Memory B cell (primary cell): Measurements from ENCODE around the gene DNM3.

Experiments
- ATAC-seq: fragments of 150-1000 bp; cut with Tn5 transposase; 2 replicates; pipeline ENCODE4 v1.10.0; 2021; ENCODE audit warnings: low read depth, mild to moderate bottlenecking, moderate library complexity
- DNase-seq, 2 donors: peaks; one replicate each; pipeline ENCODE4 v3.0.0; 2022; ENCODE audit warnings: low spot score in 2 of 2
- H3K27ac Mint-ChIP-seq: one replicate; pipeline ENCODE4 v1.8.0; 2022; ENCODE audit warnings: mild to moderate bottlenecking, moderate library complexity, mixed read lengths
- H3K27me3 Mint-ChIP-seq: one replicate; pipeline ENCODE4 v1.8.0; 2022; ENCODE audit warnings: mixed read lengths
- H3K36me3 Mint-ChIP-seq: one replicate; pipeline ENCODE4 v1.8.0; 2022; ENCODE audit warnings: mild to moderate bottlenecking, mixed read lengths
- H3K4me1 Mint-ChIP-seq: one replicate; pipeline ENCODE4 v1.8.0; 2022; ENCODE audit warnings: mixed read lengths
- H3K4me3 Mint-ChIP-seq: one replicate; pipeline ENCODE4 v1.8.0; 2022; ENCODE audit warnings: mild to moderate bottlenecking, moderate library complexity, mixed read lengths
- H3K9me3 Mint-ChIP-seq: one replicate; pipeline ENCODE4 v1.8.0; 2022; ENCODE audit warnings: mixed read lengths

DNM3 gene

DNA sequence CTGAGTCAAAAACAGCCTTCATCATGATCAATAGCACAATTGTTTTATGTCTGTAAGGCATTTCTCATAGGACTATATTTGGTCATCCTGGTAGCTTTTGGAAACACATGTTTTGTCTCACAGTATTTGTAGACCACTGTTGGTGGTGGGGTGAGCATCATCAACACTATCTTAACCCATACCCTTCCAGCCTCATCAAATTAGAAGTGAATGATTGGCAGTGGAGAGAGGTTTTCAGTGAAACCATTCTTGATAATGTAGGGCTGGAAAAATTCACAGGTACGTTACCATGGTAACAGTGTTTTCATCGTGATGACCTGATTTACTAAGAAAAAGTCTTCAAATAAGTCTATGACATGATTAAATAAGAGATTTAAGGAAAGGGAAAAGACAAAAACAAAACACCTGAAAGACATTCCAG lies 533.9 kb downstream of the DNM3 start:
- Mint-ChIP-seq H3K27me3 (no peaks in the 10 kb centered on the region), H3K27ac (peak overlapping the region; percentile 94), H3K9me3 (no peaks in the 10 kb centered on the region), H3K4me3 (peak overlapping the region; percentile 73), H3K4me1 (peaks cover 11% of the 10 kb centered on the region), H3K36me3 (peaks cover 4% of the 10 kb centered on the region)
- DNase-seq (no peak), ATAC-seq (peak; percentile 53)

DNA sequence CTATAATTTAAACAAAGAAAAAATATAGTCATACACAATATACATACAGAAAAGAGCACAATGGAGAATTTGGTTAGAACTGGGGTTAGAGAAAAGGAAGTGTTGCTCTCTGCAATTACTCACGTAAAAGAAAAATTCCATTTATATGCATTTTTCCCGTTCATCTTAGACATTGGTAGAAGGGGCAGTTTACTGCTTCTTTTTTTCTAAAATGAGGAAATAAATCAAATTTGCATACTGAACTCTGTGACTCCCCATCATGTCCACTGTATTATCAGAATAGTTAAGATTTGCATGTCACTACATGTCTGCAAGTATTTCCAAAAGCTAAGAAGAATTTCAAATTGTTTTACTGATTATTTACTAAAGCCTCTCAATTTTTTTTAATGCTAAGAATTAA lies 535.1 kb downstream of the DNM3 start:
- H3K27ac Mint-ChIP-seq = peak overlapping the region; percentile 82
- no peak for DNase-seq
- H3K9me3 Mint-ChIP-seq = no peaks in the 10 kb centered on the region
- H3K36me3 Mint-ChIP-seq = peaks cover 4% of the 10 kb centered on the region
- H3K4me3 Mint-ChIP-seq = peak overlapping the region; percentile 77
- H3K4me1 Mint-ChIP-seq = peaks cover 18% of the 10 kb centered on the region
- H3K27me3 Mint-ChIP-seq = no peaks in the 10 kb centered on the region
- peak; percentile 54 for ATAC-seq

DNA sequence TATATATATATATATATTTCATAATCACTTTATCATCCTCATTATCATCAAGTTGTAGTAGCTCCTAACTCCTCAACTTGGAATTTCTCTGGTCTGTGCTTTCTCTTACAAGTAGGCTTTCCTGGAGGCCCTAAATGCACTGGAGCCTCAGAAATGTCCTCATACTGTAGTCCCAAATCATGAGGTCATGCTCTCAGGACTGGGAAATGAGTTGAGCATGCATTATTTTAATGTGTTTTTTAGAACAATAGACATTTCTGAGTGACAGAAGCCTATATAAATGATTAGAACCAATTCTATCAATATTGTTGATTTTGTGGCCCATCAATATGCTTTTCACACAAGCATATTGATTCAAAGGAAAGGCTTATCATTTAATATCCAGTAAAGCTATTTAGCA lies 536.3 kb downstream of the DNM3 start:
- Mint-ChIP-seq H3K36me3 (peaks cover 4% of the 10 kb centered on the region), H3K27me3 (no peaks in the 10 kb centered on the region), H3K4me3 (no peak overlapping the region), H3K9me3 (no peaks in the 10 kb centered on the region), H3K27ac (no peak overlapping the region), H3K4me1 (peaks cover 22% of the 10 kb centered on the region)
- ATAC-seq = no peak
- DNase-seq = no peak

DNA sequence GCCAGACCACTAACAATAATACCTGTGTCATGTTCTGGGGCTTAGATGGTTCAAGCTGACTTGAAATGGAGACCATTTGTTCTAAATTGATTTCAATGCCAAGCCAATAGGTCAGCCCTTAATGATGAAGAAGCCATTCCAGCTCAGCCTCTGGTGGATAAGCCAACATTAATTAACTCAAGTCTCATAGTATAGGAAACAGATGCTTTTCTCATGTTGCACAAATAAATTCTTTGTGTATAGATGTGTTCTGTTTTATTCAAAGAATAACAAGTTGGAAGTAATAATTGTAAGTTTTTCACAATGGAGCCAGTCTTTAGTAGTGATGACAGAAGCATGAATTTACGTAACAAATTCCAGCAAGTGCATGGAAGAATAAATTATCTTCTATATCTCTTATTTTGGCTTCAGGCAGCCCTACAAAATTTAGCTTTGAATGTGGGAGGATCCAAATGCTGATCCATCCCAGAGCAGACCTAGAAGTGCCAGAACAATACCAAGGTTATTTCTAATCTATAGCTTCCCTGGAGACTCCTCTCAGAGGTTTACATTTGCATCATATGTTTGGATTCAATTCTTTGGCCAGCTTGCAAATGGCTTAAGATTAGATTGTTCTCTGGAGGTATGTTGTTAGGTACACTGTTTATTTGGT lies 536.9 kb downstream of the DNM3 start:
- no peaks in the 10 kb centered on the region for H3K27me3 Mint-ChIP-seq
- no peak overlapping the region for H3K4me3 Mint-ChIP-seq
- H3K27ac Mint-ChIP-seq = no peak overlapping the region
- DNase-seq (no peak), ATAC-seq (no peak)
- H3K9me3 Mint-ChIP-seq = no peaks in the 10 kb centered on the region
- peaks cover 4% of the 10 kb centered on the region for H3K36me3 Mint-ChIP-seq
- peaks cover 22% of the 10 kb centered on the region for H3K4me1 Mint-ChIP-seq

DNA sequence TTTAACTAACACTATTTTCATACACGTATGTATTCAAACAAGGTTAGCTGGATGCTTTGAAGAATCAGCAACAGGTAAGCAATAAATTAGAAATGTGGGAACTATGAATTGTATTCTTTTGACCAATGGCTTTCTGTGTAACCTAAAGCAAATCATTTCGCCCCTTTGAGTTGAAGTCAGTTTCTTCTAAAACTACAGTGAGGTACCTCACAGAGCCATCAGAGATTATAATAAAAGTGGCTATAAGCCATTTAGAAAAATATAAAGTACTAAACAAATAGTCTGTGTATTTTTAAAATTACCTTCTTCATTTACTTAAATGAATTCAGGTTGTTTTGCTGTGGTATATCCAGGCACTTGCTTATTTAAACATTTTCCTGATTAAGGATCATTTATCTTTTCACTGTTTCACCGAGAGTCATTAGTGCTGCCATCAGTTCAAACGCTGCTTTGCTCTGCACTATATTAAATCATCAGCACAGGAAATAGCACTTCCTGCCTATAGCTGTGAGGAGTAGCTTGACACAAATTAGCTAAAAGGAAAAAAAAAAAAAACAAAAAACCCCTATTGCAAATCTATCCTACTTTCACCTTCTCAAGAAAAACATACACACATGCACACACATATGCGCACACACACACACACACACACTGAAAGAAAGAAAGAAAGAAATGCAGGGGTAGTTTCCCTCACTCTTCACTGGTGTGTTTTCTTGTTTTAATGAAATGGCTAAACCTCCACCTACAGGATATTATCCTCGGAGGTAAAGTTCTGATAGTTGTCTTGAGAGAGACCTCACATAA lies 539.3 kb downstream of the DNM3 start:
- Mint-ChIP-seq H3K27ac (peak overlapping the region; percentile 95), H3K36me3 (peaks cover 4% of the 10 kb centered on the region), H3K4me3 (peak overlapping the region; percentile 52), H3K9me3 (no peaks in the 10 kb centered on the region), H3K4me1 (peaks cover 20% of the 10 kb centered on the region), H3K27me3 (no peaks in the 10 kb centered on the region)
- ATAC-seq (peak; percentile 90), DNase-seq (peak in 1 of 2 donors; percentile 44)

DNA sequence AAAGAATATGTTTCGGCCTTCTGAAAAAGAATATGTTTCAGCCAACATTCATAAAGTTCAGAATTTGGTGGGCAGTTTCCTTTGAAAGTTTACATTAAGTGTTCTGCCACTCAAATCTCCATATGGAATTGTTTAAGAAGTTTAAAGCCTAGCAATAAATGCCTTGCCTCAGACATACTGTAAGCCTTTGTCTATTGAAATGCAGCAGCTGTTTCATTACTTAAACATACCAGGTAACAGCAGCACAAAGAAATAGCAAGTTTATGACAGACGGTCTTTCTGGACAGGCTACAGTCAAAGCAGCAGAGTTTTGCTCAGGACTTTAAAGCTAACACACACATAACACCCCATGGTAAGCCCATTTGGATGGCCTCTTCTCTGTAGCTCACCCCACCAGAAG lies 540.6 kb downstream of the DNM3 start:
- ATAC-seq (no peak), DNase-seq (no peak)
- no peaks in the 10 kb centered on the region for H3K9me3 Mint-ChIP-seq
- peaks cover 19% of the 10 kb centered on the region for H3K4me1 Mint-ChIP-seq
- H3K4me3 Mint-ChIP-seq = no peak overlapping the region
- H3K27me3 Mint-ChIP-seq = no peaks in the 10 kb centered on the region
- peak overlapping the region; percentile 95 for H3K27ac Mint-ChIP-seq
- H3K36me3 Mint-ChIP-seq = peaks cover 4% of the 10 kb centered on the region

DNA sequence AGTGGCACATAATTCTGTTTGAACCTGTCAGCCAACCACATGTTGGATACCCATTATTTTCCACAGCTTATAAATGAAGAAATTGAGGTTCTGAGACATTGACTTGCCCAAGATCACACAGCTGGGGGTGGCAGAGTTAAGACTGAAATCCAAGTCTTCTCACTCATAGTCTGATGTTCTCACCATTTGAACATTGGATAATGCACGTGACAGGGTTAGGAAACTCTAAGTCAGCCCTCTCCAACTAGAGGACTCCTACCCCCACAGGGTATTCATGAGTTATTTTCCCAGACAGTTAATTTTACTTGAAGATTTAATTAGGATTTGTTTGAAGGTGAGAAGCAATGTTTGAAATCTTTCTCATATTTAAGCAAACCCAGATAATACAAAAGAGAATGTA lies 541.1 kb downstream of the DNM3 start:
- Mint-ChIP-seq H3K36me3 (peaks cover 4% of the 10 kb centered on the region), H3K27me3 (no peaks in the 10 kb centered on the region), H3K4me1 (peaks cover 19% of the 10 kb centered on the region), H3K27ac (no peak overlapping the region), H3K4me3 (no peak overlapping the region), H3K9me3 (no peaks in the 10 kb centered on the region)
- DNase-seq = no peak
- ATAC-seq = no peak

DNA sequence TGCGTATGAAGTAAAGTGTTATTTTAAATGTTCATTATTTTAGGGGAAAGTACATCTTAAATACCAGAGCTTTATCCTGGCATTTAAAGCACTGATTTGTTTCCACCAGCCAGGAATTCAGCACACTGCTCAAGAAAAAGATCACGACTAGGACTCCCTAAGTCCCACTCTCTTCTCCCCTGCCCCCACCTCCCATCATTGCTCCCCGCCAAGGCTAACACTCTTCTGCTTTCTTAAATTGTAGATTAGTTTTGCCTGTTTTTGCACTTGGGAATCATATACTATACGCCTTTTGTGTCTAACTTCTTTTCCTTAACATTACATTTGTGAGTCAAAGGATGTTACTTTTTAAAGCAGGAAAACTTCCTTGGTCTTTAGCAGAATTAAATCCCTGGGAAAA lies 541.7 kb downstream of the DNM3 start:
- H3K27me3 Mint-ChIP-seq = no peaks in the 10 kb centered on the region
- DNase-seq = no peak
- peak overlapping the region; percentile 28 for H3K27ac Mint-ChIP-seq
- peaks cover 4% of the 10 kb centered on the region for H3K36me3 Mint-ChIP-seq
- no peak overlapping the region for H3K4me3 Mint-ChIP-seq
- H3K4me1 Mint-ChIP-seq = peaks cover 19% of the 10 kb centered on the region
- H3K9me3 Mint-ChIP-seq = no peaks in the 10 kb centered on the region
- no peak for ATAC-seq

DNA sequence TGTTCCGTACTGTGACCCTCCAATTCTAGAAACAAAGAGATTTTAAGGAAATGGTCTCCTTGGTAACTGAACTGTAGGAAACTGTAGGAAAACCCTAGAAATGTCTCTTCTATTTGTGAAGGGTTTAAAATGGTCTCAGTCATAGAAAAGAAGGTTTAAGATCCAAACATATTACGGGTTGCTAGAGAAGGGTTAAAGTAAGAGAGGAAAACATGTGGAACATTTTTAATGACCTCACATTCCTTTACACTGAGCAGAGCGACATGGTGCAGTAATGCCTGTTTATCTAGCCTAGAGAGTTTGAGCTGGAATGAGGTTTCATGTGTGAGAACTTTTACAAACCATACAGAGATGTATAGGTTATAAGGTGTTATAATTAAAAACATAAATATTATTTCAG lies 542.2 kb downstream of the DNM3 start:
- no peaks in the 10 kb centered on the region for H3K9me3 Mint-ChIP-seq
- H3K27ac Mint-ChIP-seq = peak overlapping the region; percentile 28
- ATAC-seq = no peak
- H3K4me3 Mint-ChIP-seq = no peak overlapping the region
- H3K27me3 Mint-ChIP-seq = no peaks in the 10 kb centered on the region
- DNase-seq = no peak
- H3K36me3 Mint-ChIP-seq = peaks cover 4% of the 10 kb centered on the region
- H3K4me1 Mint-ChIP-seq = peaks cover 19% of the 10 kb centered on the region

DNA sequence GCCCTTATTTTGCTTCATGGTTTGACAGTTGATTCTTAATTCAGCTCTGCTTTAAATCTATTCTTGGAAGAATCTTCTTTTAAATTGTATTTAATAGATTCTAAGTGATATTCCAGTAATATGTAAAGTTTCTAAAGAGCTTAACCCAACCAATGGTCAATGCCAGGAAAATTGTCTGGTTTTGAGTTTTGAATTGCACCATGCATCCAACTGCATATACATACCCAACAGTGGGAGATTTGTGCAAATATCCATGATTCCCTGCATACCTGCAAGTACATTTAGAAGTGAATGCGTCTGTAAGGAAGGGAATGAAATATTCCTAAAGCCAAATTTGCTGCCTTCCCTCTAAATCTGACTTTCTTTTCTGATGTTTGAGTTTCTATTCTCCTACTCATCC lies 543.4 kb downstream of the DNM3 start:
- H3K27ac Mint-ChIP-seq = no peak overlapping the region
- no peak for ATAC-seq
- no peak overlapping the region for H3K4me3 Mint-ChIP-seq
- H3K27me3 Mint-ChIP-seq = no peaks in the 10 kb centered on the region
- no peak for DNase-seq
- no peaks in the 10 kb centered on the region for H3K9me3 Mint-ChIP-seq
- peaks cover 18% of the 10 kb centered on the region for H3K4me1 Mint-ChIP-seq
- H3K36me3 Mint-ChIP-seq = no peaks in the 10 kb centered on the region

DNA sequence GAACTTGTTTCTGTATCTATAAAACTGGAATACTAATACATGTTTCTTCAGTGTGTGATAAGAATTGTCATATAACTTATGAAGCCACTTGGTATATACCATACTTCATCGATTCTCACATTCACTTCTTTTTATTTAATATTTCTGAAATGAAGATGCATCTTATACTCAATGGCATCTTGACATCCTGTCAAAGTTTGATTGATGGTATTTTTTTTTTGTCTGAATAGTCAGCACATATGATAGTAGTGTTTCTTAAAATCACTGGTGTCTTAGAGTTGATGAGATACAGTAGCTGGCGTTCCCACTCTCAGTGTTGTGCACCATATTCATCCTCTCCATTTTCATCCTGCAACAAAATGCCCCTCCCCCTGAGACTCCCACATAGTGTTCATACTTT lies 544.7 kb downstream of the DNM3 start:
- DNase-seq (no peak), ATAC-seq (no peak)
- no peaks in the 10 kb centered on the region for H3K27me3 Mint-ChIP-seq
- no peaks in the 10 kb centered on the region for H3K36me3 Mint-ChIP-seq
- H3K27ac Mint-ChIP-seq = no peak overlapping the region
- no peak overlapping the region for H3K4me3 Mint-ChIP-seq
- peaks cover 25% of the 10 kb centered on the region for H3K4me1 Mint-ChIP-seq
- H3K9me3 Mint-ChIP-seq = no peaks in the 10 kb centered on the region

DNA sequence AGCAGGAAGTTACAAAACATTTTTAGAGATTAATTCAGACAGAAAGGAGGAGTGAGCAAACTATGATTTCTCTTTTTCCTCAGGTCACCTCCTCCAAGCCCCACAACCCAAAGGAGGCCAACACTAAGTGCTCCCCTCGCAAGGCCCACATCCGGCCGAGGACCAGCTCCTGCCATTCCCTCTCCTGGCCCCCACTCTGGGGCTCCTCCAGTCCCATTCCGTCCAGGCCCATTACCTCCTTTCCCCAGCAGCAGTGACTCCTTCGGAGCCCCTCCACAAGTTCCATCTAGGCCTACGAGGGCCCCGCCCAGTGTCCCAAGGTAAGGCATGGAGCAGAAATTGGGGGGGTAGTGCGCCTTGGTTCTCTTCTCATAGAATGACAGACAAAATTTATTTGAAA lies 547.2 kb downstream of the DNM3 start:
- no peak for ATAC-seq
- peaks cover 30% of the 10 kb centered on the region for H3K4me1 Mint-ChIP-seq
- H3K9me3 Mint-ChIP-seq = no peaks in the 10 kb centered on the region
- H3K4me3 Mint-ChIP-seq = no peak overlapping the region
- H3K27me3 Mint-ChIP-seq = no peaks in the 10 kb centered on the region
- peak overlapping the region; percentile 99 for H3K27ac Mint-ChIP-seq
- no peak for DNase-seq
- no peaks in the 10 kb centered on the region for H3K36me3 Mint-ChIP-seq

DNA sequence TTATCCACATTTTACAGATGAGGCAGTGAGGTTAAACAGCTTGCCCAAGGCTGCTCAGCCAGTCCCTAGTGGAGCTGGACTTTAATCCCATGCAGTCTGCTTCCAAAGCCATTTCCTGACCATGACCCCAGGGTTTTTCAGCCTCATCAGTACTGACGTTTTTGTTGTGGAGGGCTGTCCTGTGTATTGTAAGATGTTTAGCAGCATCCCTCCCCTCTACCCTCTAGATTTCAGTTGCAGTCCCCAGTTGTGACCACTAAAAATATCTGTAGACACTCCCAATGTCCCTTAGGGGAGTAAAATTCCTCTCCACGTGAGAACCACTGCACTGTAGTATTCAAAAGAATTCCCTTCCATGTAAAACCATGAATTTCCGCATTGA lies 549.0 kb downstream of the DNM3 start:
- Mint-ChIP-seq H3K4me1 (peaks cover 41% of the 10 kb centered on the region), H3K9me3 (no peaks in the 10 kb centered on the region), H3K27ac (peak overlapping the region; percentile 99), H3K36me3 (no peaks in the 10 kb centered on the region), H3K27me3 (no peaks in the 10 kb centered on the region), H3K4me3 (peak overlapping the region; percentile 96)
- DNase-seq = no peak
- ATAC-seq = no peak

DNA sequence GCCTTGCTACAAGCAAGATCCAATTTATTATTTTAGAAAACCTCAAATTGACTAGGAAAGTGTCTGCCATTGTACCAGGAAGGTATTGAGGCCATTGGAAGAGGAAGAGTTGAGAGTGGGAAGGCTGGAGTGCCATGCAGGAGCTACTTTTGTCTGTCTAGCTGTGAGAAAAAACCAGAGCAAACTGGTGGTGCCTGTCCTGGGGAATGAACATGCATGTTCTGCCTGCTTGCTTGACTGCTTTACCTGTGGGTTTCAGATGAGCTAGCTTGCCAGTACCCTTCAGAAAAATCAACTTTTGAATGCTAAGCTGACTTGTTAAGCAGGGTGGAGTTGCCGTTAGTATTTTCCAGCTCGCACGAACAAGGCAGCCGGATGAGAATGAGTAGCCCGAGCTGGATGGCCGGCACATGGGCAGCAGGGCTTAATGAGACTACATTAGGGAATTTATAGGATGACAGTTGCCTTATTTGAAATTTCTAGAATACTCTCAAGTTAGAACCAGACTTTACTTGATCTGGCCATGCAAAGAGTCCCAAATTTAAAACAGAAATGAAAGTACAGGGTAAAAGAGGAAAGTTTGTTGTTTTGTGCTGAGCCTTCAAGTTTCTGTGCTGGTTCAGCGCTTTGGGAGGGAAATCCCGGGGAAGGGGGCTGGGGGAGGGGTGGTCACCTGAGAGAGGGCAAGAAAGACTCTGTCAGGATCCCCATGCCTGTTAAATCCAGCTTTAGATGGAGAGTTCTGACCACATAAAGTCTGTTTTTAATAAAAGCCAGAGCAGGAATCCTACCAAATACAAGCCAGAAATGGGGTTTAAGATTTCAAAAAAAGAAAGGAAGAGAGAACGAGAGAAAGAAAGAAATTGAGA lies 549.6 kb downstream of the DNM3 start:
- ATAC-seq (peak; percentile 55), DNase-seq (peak; percentile 38 to 56)
- H3K4me3 Mint-ChIP-seq = peak overlapping the region; percentile 96
- no peaks in the 10 kb centered on the region for H3K27me3 Mint-ChIP-seq
- H3K36me3 Mint-ChIP-seq = no peaks in the 10 kb centered on the region
- H3K9me3 Mint-ChIP-seq = no peaks in the 10 kb centered on the region
- peaks cover 41% of the 10 kb centered on the region for H3K4me1 Mint-ChIP-seq
- H3K27ac Mint-ChIP-seq = peak overlapping the region; percentile 99
